SK-N-SH (cell line): ENCODE data around the gene QTRT2.

Source experiments
- CHD2 ChIP-seq: fragments of 150-350 bp; IDR thresholded peaks from 2 replicates; pipeline ENCODE4 v1.6.1; 2018; ENCODE audit warnings: low read length; ENCODE audit not compliant: partially characterized antibody
- CTCF ChIP-seq: fragments of 200-600 bp; sonication (generic); IDR thresholded peaks from 2 replicates; pipeline ENCODE4 v1.6.1; 2017; ENCODE audit warnings: antibody characterized with exemption, mild to moderate bottlenecking, moderate library complexity
- TCF12 ChIP-seq: IDR thresholded peaks from 2 replicates; pipeline ENCODE4 v1.4.0; 2012

DNA sequence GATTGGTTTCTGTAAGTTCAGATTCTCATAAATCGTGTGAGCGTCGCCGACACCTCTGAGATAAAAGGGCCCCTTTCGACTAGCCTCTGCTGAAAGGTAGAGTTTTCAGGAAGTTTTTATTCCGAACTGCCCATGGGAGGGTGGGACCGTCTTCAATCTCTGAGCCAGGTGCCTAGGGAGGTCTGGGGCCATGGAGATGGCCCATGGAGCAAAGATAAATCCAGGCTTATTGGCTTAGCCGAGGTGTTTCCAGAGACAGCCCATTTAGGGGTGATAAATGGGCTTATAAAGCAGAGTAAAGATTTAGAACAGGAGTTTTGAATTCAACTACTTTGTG lies 442 bp downstream of the QTRT2 start:
- no peak for TF ChIP-seq CTCF
- TF ChIP-seq CHD2 = no peak
- no peak for TF ChIP-seq TCF12
